ENCODE measurements around the gene KRT32.

The KRT32 gene

GRCh38 chr17:41492351-41492750 lies 25.2 kb upstream of the KRT32 start:
- no peak for DNase-seq

- DNase-seq: no peak
Measured at GRCh38 chr17:41491476-41491875, 24.3 kb upstream of the KRT32 start.

- DNase-seq: no peak
Measured at GRCh38 chr17:41490000-41490990, 23.1 kb upstream of the KRT32 start.

DNA sequence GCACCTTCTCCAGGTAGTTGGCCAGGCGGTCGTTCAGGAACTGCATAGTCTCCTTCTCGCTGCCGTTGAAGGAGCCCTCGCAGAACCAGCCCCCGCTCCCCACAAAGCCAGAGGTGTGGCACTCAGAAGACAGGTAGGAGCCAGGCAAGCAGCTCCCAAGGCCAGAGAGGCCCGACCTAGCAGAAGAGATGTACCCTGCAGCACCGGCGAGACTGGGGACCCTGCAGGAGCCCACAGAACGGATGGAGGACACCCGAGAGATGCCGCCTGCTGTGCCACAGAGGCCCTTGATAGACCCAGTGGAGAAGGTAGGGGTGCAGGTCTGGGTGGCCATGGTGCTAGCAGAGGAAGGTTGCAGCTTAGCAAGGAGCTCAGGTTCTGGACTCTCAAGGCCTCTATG lies 22.3 kb upstream of the KRT32 start, which contains the start of gene KRT36:
KRT36 (minus strand) TSS at position 380 of the 400 bp plus-strand sequence; CDS start at position 334, 46 bp downstream.
- no peak for DNase-seq

- DNase-seq: no peak
Measured at GRCh38 chr17:41486809-41487530, 19.8 kb upstream of the KRT32 start.

- DNase-seq: no peak
Measured at GRCh38 chr17:41486316-41486715, 19.1 kb upstream of the KRT32 start.

DNA sequence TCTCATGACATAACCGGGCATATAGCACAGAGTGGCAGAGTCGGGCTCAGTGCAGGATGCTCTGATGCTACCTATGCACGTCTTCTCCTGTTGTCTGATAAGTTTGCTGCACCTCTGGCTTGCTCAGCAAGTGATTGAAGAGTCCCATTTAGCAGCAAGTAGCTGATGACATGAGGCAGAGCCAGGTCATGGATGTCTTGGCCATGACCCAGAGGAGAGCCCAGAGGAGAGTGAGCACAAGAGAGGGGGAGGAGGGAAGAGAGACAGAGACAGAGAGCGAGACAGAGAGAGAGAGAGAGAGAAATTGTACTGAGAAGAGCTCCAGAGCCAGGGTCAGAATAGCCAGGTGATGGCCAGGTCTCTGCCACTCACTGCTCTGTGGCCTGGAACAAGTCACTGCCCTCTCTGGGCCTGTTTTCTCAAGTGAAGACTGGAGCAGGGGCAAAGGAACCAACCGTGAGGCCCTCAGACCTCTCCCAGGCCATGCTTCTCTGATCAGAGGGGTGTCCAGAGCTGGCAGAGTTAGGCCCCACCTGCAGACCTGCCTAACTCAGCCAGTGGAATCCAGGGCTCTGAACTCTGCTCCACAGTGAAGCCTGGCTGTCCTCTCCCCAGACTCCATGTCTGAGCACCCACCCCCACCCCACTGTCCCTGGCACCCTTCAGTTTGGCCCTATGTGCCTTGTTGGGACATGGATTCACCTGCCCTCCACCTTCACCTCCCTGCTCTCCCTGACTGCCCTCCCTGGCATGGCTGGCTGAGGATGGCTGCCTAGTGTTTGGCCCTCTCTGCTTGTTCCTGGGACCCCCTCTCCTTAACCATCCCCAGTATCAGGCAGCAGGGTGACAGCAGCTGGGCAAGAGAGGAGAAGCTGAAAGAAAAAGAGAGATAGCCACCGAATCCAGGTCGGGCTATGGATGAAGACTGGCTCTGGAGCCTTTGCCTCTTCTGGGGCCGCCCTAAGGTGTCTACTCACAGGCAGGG lies 18.0 kb upstream of the KRT32 start:
- no peak for DNase-seq

DNA sequence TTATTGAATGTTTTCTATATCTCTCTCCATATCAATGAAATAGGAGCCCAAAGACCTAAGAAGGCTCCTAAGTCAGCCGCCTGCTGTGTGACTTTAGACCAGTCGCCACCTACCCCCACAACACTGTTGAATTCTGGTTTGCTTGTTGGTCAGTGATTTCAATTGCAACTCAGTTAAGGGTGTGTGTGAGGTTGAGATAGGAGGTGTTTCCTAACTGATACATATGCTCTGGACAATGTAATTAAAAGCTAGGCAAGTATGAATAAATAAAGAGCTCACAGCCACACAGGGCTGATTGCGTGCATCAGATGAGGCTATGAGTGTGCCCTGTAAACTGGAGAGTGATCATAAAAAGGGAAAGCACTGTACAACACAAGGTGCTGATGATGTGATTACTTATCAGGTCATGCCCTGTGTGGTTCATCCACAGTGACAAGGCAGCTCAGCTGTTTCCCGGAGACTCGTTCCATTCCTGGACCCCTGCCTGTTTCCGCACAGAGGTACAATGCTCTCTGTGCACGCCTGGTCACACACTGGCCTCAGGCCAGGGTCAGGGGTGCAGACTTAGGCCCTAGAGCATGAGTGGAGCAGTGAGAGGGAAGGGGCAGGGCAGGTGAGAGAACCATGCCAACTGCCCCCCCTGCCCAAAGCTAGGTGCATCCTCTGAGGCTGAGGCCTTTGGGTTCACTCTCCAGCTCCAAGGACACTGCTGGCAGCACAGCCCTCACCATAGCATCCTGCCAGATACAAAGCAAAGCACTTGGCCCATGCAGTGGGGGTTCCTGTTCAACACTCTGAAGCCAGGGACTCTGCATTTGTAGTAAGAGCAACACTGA lies 17.0 kb upstream of the KRT32 start:
- DNase-seq: no peak

- DNase-seq: no peak
Measured at GRCh38 chr17:41483531-41483930, 16.3 kb upstream of the KRT32 start.

- DNase-seq: no peak
Measured at GRCh38 chr17:41481036-41481435, 13.8 kb upstream of the KRT32 start, which contains the start of gene KRT35. Gene KRT35, minus strand, starts transcription at chr17:41481151. Its CDS starts 54 bp downstream, at chr17:41481097.

GRCh38 chr17:41480581-41480980 lies 13.4 kb upstream of the KRT32 start:
- DNase-seq: no peak

DNA sequence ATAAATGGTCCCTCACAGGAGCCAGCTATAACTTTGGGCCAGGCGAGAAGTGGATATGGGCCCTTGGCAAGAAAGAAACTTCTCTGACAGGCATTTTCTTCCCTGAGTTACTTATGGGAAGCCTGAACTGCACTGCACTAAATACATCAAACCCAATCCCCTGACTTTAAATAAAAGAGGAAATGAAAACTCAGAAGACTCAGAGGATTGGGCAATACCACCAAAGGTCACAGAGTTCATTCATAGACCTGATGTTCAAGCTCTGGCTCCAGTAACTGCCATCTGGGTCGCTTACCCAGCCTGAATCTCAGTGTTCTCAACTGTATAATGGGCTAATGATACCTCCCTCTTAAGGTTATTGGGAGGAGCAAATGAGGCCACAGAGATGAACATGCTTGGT lies 12.9 kb upstream of the KRT32 start:
- no peak for DNase-seq

- DNase-seq: no peak
Measured at GRCh38 chr17:41478237-41478636, 11.1 kb upstream of the KRT32 start.

GRCh38 chr17:41476866-41477815 lies 10.0 kb upstream of the KRT32 start:
- no peak for DNase-seq

GRCh38 chr17:41475421-41475820 lies 8.2 kb upstream of the KRT32 start:
- no peak for DNase-seq

- no peak for DNase-seq
Measured at GRCh38 chr17:41474863-41475262, 7.7 kb upstream of the KRT32 start.

DNA sequence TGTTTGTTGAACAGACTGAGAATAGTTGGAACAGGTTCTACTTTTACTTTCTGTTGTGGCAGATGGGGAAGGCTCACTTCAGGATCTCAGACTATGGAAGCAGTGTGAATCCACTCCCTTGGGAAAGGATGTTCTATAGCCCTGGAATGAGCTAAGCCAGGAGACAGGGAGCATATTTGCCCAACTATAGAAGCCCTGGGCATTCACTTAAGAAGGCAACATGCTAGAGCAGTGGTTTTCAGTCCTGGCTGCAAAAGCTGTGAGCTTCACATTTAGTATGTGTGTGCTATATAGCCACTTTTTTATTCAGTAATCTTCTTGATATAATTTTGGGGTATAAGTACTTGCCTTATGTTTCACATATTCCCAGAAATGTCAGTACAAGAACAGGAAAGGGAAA lies 1.2 kb upstream of the KRT32 start:
- DNase-seq: no peak

DNA sequence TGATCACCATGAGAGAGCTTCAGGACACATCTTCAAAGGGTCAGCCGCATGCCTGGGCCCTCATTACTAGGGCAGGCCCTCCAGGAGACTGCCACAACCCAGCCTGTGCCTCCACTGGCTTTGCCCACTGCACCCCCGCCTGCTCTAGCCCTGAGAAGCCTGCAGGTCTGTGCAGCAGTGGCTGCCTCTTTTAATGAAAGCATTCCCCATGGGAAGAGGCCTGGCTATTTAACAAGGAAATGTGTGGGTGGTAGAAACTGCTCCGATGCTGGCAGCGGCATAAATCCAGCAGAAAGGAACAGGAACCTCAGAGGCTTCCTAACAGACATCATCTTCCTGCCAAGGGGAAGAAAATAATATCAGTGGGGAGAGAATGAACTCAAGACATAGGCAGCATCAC lies 375 bp upstream of the KRT32 start:
- DNase-seq: no peak

DNA sequence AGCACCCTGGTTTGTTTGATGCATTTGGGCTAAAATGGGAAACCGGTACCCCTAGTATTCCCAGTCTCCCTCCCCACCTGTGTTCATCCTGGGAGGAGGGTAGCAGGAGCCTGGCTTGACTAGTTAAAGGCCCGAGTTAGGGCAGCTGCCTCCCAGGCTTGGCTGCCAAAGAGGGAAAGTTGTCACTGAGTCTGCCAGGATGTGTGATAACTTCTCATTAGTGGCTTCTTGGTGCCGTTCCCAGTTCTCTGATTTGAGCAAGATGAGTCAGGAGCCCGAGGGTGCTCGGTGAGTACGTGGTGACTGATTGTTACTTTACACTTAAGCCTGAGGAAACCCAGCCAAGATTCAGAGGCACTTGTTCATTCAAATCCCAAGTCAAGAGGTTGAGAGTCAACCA lies 2.5 kb downstream of the KRT32 start:
- DNase-seq: no peak

GRCh38 chr17:41464173-41464572 lies 3.0 kb downstream of the KRT32 start:
- no peak for DNase-seq
